Hepatocyte (in vitro differentiated cells): ENCODE measurements around the gene ZNF107. TPM values are rescaled to one million over a fixed set of nuclear protein-coding genes. Genes with fewer than 3 reads are reported as not detected.
"Not testable (repeated sequence)": the region's sequence is repeated elsewhere in the genome, so short reads cannot be mapped to it uniquely, and the experiment has no call there.

ENCODE experiments used
- DNase-seq: peaks from one replicate; pipeline ENCODE4 v3.0.0-alpha.2; 2016; ENCODE audit warnings: low spot score
- H2AFZ ChIP-seq: fragments of 200-600 bp; sonication (generic); 2 replicates; pipeline ENCODE4 v1.6.0; 2016; ENCODE audit warnings: antibody characterized with exemption, mild to moderate bottlenecking
- H3K27ac ChIP-seq: fragments of 200-600 bp; sonication (generic); 2 replicates; pipeline ENCODE4 v1.5.1; 2016; ENCODE audit warnings: mild to moderate bottlenecking
- H3K27me3 ChIP-seq: fragments of 200-600 bp; sonication (generic); 2 replicates; pipeline ENCODE4 v1.6.1; 2016
- H3K36me3 ChIP-seq: fragments of 200-600 bp; sonication (generic); replicated peaks from 2 replicates; pipeline ENCODE4 v1.5.1; 2016; ENCODE audit warnings: low read depth; ENCODE audit not compliant: insufficient read depth
- H3K4me1 ChIP-seq: fragments of 200-600 bp; sonication (generic); 2 replicates; pipeline ENCODE4 v1.5.1; 2016; ENCODE audit warnings: mild to moderate bottlenecking, moderate library complexity; ENCODE audit not compliant: insufficient read depth
- H3K4me2 ChIP-seq: fragments of 200-600 bp; sonication (generic); 2 replicates; pipeline ENCODE4 v1.6.0; 2016
- H3K4me3 ChIP-seq: fragments of 200-600 bp; sonication (generic); 2 replicates; pipeline ENCODE4 v1.5.1; 2016; ENCODE audit warnings: mild to moderate bottlenecking
- H3K79me2 ChIP-seq: fragments of 200-600 bp; sonication (generic); 2 replicates; pipeline ENCODE4 v1.6.0; 2017; ENCODE audit warnings: mild to moderate bottlenecking
- H3K9me2 ChIP-seq: fragments of 200-600 bp; sonication (generic); replicated peaks from 2 replicates; pipeline ENCODE4 v1.6.0; 2017; ENCODE audit warnings: mild to moderate bottlenecking; ENCODE audit not compliant: insufficient read depth
- H3K9me3 ChIP-seq: fragments of 200-600 bp; sonication (generic); 2 replicates; pipeline ENCODE4 v1.5.1; 2016; ENCODE audit warnings: low read depth, mild to moderate bottlenecking
- H4K20me1 ChIP-seq: fragments of 200-600 bp; sonication (generic); 2 replicates; pipeline ENCODE4 v1.6.0; 2016; ENCODE audit warnings: mild to moderate bottlenecking; ENCODE audit not compliant: insufficient read depth, poor library complexity, severe bottlenecking
- EZH2 ChIP-seq: fragments of 200-600 bp; sonication (generic); IDR thresholded peaks from 2 replicates; pipeline ENCODE4 v1.6.1; 2016; ENCODE audit warnings: antibody characterized with exemption, mild to moderate bottlenecking, borderline replicate concordance
- EZH2phosphoT487 ChIP-seq: fragments of 200-600 bp; sonication (generic); IDR thresholded peaks from one replicate; pipeline ENCODE4 v1.6.1; 2018; ENCODE audit warnings: antibody characterized with exemption, mild to moderate bottlenecking, low read depth, moderate library complexity; ENCODE audit not compliant: unreplicated experiment, severe bottlenecking
- WGBS: methylation state at CpG from one replicate; pipeline ENCODE4 v1.1.6; 2016; ENCODE audit warnings: low lambda C conversion rate; ENCODE audit errors: missing lambda C conversion rate; 5-methylcytosine and 5-hydroxymethylcytosine counted together
- polyA plus RNA-seq: library from polyadenylated mRNA; unstranded; fragments of >200 nt; fragmentation: Nextera tagmentation; extraction: Ambion mirVana; gene quantifications from 2 replicates; pipeline ENCODE4 v1.2.1, GENCODE V29; 2016
- total RNA-seq: library from RNA; depleted of rRNA; stranded (reverse); fragments of >200 nt; gene quantifications from 2 replicates; pipeline ENCODE4 v1.2.3, GENCODE V29; 2014
- TF ChIP-seq, protein P1 (sequence below): fragments of 200-600 bp; sonication (generic); IDR thresholded peaks from 2 replicates; pipeline ENCODE4 v1.5.1; 2016; ENCODE audit warnings: antibody characterized with exemption, mild to moderate bottlenecking; ENCODE audit not compliant: poor library complexity

Gene ZNF107
- total and polyA plus RNA-seq, 2 experiments from 2014 or later: 0.63 to 2.2 TPM

DNA sequence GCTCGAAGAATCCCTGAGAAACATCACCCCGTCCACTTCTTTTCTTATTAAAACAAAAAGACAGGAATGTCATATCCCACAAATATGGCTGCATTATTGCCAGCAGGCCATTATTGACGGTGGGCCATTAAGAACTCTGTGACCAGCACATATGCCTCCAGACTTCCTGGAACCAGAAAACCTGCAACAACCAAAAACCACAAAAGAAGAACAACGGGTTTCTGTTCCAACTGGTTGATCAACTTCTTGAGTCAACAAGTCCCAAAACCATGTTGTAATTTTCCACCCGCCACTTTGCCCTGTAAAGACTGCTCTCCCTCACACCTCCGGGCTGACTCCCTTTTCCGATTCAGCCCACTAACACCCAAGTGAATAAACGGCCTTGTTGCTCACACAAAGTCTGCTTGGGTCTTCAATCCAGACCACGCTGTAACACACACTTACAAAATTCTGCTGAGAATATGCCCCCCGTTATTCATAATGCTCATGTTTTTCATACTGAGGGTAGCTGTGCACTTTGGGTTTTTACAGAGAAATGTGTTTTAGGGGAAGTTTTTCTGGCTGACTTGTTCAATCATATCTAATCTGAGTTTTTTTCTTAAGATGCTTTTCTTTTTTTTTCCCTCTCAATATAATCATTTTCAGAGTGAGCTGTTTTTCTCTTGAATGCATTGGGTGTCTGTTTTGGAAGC is 20.7 kb downstream of the ZNF107 start:
- no peak for TF ChIP-seq EZH2phosphoT487
- TF ChIP-seq EZH2: no peak
- TF ChIP-seq, protein P1, sequence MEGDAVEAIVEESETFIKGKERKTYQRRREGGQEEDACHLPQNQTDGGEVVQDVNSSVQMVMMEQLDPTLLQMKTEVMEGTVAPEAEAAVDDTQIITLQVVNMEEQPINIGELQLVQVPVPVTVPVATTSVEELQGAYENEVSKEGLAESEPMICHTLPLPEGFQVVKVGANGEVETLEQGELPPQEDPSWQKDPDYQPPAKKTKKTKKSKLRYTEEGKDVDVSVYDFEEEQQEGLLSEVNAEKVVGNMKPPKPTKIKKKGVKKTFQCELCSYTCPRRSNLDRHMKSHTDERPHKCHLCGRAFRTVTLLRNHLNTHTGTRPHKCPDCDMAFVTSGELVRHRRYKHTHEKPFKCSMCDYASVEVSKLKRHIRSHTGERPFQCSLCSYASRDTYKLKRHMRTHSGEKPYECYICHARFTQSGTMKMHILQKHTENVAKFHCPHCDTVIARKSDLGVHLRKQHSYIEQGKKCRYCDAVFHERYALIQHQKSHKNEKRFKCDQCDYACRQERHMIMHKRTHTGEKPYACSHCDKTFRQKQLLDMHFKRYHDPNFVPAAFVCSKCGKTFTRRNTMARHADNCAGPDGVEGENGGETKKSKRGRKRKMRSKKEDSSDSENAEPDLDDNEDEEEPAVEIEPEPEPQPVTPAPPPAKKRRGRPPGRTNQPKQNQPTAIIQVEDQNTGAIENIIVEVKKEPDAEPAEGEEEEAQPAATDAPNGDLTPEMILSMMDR: no peak
- DNase-seq: no peak
- Histone ChIP-seq H3K27ac (no peak overlapping the region), H2AFZ (no peak overlapping the region), H3K4me2 (no peak overlapping the region), H3K9me2 (no peaks in the 10 kb centered on the region), H3K36me3 (no peaks in the 10 kb centered on the region), H3K4me3 (no peak overlapping the region), H3K4me1 (no peaks in the 10 kb centered on the region), H3K79me2 (no peaks in the 10 kb centered on the region), H3K9me3 (no peaks in the 10 kb centered on the region), H3K27me3 (no peaks in the 10 kb centered on the region), H4K20me1 (no peaks in the 10 kb centered on the region)
- WGBS: 77% methylated on average over 10 of the region's 10 CpGs

DNA sequence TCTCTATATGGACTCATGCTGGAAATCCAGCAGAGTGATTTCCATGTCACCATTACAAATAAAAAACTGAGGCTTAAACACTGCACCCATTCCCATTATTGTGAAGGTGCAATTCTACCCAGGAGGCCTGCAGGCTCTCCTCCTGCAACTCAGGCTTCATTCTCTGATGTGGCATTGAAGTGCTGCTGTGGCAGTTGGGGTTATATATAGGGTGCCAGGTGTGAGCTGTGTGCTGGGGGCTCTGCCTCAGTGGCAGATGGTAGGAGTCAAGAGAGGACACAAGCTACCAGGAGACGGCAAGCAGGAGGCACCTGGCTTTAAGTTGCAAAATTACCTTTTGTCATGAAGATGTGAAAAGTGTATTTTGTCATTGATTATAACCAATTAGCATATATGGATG is 21.3 kb downstream of the ZNF107 start:
- Histone ChIP-seq H3K36me3 (no peaks in the 10 kb centered on the region), H3K9me3 (no peaks in the 10 kb centered on the region), H3K4me3 (no peak overlapping the region), H3K27me3 (no peaks in the 10 kb centered on the region), H3K4me1 (no peaks in the 10 kb centered on the region), H3K27ac (no peak overlapping the region), H2AFZ (no peak overlapping the region), H3K9me2 (no peaks in the 10 kb centered on the region), H3K4me2 (no peak overlapping the region), H4K20me1 (no peaks in the 10 kb centered on the region), H3K79me2 (no peaks in the 10 kb centered on the region)
- TF ChIP-seq EZH2phosphoT487 (no peak), EZH2 (no peak)
- TF ChIP-seq, protein P1: no peak
- 89% methylated on average over 1 of the region's 1 CpG for WGBS
- no peak for DNase-seq

DNA sequence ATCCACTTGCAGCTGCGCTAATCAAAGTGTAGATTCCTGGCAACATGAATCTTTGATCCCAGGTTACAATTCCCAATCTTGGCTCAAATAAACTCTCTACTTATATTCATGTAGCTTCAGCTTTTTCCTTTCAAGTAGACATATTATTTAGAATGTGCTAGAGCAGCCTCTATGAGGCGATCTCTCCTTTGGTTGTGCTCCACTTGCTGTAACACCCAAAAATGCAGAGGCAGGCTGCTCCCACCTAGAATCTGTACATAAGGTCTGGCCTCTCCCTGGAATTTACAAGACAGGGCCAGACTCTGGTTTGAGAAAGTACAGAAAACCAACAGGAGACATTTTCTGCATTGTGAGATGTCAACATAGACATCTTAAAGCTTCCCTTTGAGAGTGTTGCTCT is 23.1 kb downstream of the ZNF107 start:
- H3K4me2 ChIP-seq: no peak overlapping the region
- H3K9me3 ChIP-seq: no peaks in the 10 kb centered on the region
- no peaks in the 10 kb centered on the region for H3K36me3 ChIP-seq
- H3K4me1 ChIP-seq: no peaks in the 10 kb centered on the region
- no peak overlapping the region for H3K4me3 ChIP-seq
- no peak overlapping the region for H2AFZ ChIP-seq
- DNase-seq: no peak
- TF ChIP-seq EZH2 (no peak), EZH2phosphoT487 (no peak)
- TF ChIP-seq, protein P1: no peak
- no peaks in the 10 kb centered on the region for H3K9me2 ChIP-seq
- 89% methylated on average over 2 of the region's 2 CpGs for WGBS
- no peak overlapping the region for H3K27ac ChIP-seq
- no peaks in the 10 kb centered on the region for H3K27me3 ChIP-seq
- H3K79me2 ChIP-seq: no peaks in the 10 kb centered on the region
- no peaks in the 10 kb centered on the region for H4K20me1 ChIP-seq

DNA sequence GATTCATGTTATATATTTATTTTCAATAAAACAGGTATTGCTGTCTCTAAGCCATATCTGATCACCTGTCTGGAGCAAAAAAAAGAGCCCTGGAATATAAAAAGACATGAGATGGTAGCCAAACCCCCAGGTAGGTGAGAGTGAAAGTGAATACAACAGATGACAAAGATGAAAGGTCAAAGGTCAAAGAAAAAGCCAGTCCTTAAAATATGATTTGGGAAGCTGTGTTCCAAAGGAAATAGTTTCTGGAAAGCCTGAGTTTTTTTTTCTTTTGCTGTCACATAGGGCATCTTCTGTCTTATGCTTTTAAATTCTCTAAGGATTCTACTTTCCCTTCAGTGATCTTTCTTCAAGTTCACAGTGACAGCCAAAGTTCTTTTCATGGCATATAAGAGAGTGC is 25.9 kb downstream of the ZNF107 start:
- Histone ChIP-seq H3K79me2 (no peaks in the 10 kb centered on the region), H3K4me2 (no peak overlapping the region), H4K20me1 (no peaks in the 10 kb centered on the region), H3K4me3 (no peak overlapping the region), H3K27me3 (no peaks in the 10 kb centered on the region), H3K9me3 (no peaks in the 10 kb centered on the region), H3K9me2 (no peaks in the 10 kb centered on the region), H3K4me1 (no peaks in the 10 kb centered on the region), H2AFZ (no peak overlapping the region), H3K36me3 (no peaks in the 10 kb centered on the region), H3K27ac (no peak overlapping the region)
- TF ChIP-seq, protein P1: no peak
- TF ChIP-seq EZH2phosphoT487 (no peak), EZH2 (no peak)
- DNase-seq: no peak

DNA sequence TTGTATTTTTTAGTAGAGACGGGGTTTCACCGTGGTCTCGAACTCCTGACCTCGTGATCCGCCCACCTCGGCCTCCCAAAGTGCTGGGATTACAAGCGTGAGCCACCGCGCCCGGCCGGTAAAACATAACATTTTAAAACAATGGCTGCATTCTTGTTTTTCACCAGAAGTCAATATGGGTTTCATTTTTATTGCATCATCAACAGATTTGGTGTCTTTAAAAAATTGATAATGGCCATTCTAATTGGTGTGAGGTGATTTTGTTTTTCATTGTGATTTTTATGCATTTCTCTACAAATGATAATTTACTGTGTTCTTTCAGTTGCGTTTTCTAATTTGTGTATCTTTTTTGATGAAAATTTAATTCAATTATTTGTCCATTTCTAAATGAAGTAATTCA is 31.9 kb downstream of the ZNF107 start:
- not testable (repeated sequence) for H4K20me1 ChIP-seq, H3K36me3 ChIP-seq, DNase-seq, H2AFZ ChIP-seq, H3K4me2 ChIP-seq, H3K9me2 ChIP-seq, H3K4me3 ChIP-seq, H3K27me3 ChIP-seq, H3K27ac ChIP-seq, H3K79me2 ChIP-seq, H3K4me1 ChIP-seq, H3K9me3 ChIP-seq
- WGBS: 88% methylated on average over 12 of the region's 12 CpGs
